Activated CD8-positive, alpha-beta T cell treated with anti-CD3 and anti-CD28 coated beads, Interleukin-2, amount 10 ng/mL, durations not matched to agents 7 days and 5 days (primary cell): Measurements from ENCODE around the gene CTNNA2. TPM values are rescaled to one million over a fixed set of nuclear protein-coding genes. Genes with fewer than 3 reads are reported as not detected.

Source experiments
- ATAC-seq: fragments of 150-1000 bp; cut with Tn5 transposase; one replicate; pipeline ENCODE4 v1.10.0; 2021; ENCODE audit warnings: moderate library complexity
- CTCF ChIA-PET: fragments of 350-600 bp; sonication (Branson Sonifier 250); formaldehyde crosslinking; loops from one replicate; lab custom pipeline; 2021; ENCODE audit warnings: antibody characterized with exemption; lab: Charles Lee
- POLR2A ChIA-PET: fragments of 350-600 bp; sonication (Branson Sonifier 250); formaldehyde crosslinking; loops from one replicate; lab custom pipeline; 2021; ENCODE audit warnings: antibody characterized with exemption; lab: Charles Lee
- DNase-seq: peaks from one replicate; pipeline ENCODE4 v3.0.0-alpha.2; 2020
- H3K27ac Mint-ChIP-seq: one replicate; pipeline ENCODE4 v1.8.0; 2021; ENCODE audit warnings: mild to moderate bottlenecking, mixed read lengths
- H3K27me3 Mint-ChIP-seq: one replicate; pipeline ENCODE4 v1.8.0; 2021; ENCODE audit warnings: low read depth, mixed read lengths
- H3K36me3 Mint-ChIP-seq: one replicate; pipeline ENCODE4 v1.8.0; 2021; ENCODE audit warnings: low read depth, mixed read lengths
- H3K4me1 Mint-ChIP-seq: one replicate; pipeline ENCODE4 v1.8.0; 2021; ENCODE audit warnings: low read depth, mixed read lengths
- H3K4me3 Mint-ChIP-seq: one replicate; pipeline ENCODE4 v1.8.0; 2021; ENCODE audit warnings: mild to moderate bottlenecking, mixed read lengths
- H3K9me3 Mint-ChIP-seq: one replicate; pipeline ENCODE4 v1.8.0; 2022; ENCODE audit warnings: mixed read lengths; ENCODE audit not compliant: insufficient read depth
- total RNA-seq, 2 experiments: library from RNA; stranded (reverse); gene quantifications; one replicate each; pipeline ENCODE4 v1.2.3, GENCODE V29; 2021

CTNNA2 gene
- total RNA-seq, 2 experiments from 2014 or later: not detected

GRCh38 chr2:80105015-80105640, 592.3 kb downstream of the CTNNA2 start:
- Mint-ChIP-seq H3K9me3 (no peaks in the 10 kb centered on the region), H3K4me3 (no peak overlapping the region), H3K27me3 (no peaks in the 10 kb centered on the region), H3K36me3 (no peaks in the 10 kb centered on the region), H3K27ac (no peak overlapping the region), H3K4me1 (no peaks in the 10 kb centered on the region)
- DNase-seq: no peak
- no peak for ATAC-seq
- POLR2A ChIA-PET: no interaction called here
- CTCF ChIA-PET: no interaction called here

- H3K4me3 Mint-ChIP-seq: no peak overlapping the region
- no peak for DNase-seq
- H3K9me3 Mint-ChIP-seq: no peaks in the 10 kb centered on the region
- ChIA-PET CTCF (no interaction called here), POLR2A (no interaction called here)
- no peak for ATAC-seq
- H3K36me3 Mint-ChIP-seq: no peaks in the 10 kb centered on the region
- no peak overlapping the region for H3K27ac Mint-ChIP-seq
- no peaks in the 10 kb centered on the region for H3K4me1 Mint-ChIP-seq
- no peaks in the 10 kb centered on the region for H3K27me3 Mint-ChIP-seq
These were observed 598.3 kb downstream of the CTNNA2 start for GRCh38 chr2:80111185-80111584.

- H3K27me3 Mint-ChIP-seq: no peaks in the 10 kb centered on the region
- no peaks in the 10 kb centered on the region for H3K4me1 Mint-ChIP-seq
- DNase-seq (no peak), ATAC-seq (no peak)
- H3K27ac Mint-ChIP-seq: no peak overlapping the region
- no peaks in the 10 kb centered on the region for H3K9me3 Mint-ChIP-seq
- no peak overlapping the region for H3K4me3 Mint-ChIP-seq
- POLR2A ChIA-PET: no interaction called here
- CTCF ChIA-PET: no interaction called here
- H3K36me3 Mint-ChIP-seq: no peaks in the 10 kb centered on the region
These were observed 599.9 kb downstream of the CTNNA2 start for GRCh38 chr2:80112790-80113189.

- no peaks in the 10 kb centered on the region for H3K4me1 Mint-ChIP-seq
- no peak overlapping the region for H3K27ac Mint-ChIP-seq
- POLR2A ChIA-PET: no interaction called here
- ATAC-seq: no peak
- H3K9me3 Mint-ChIP-seq: no peaks in the 10 kb centered on the region
- no peaks in the 10 kb centered on the region for H3K36me3 Mint-ChIP-seq
- no peaks in the 10 kb centered on the region for H3K27me3 Mint-ChIP-seq
- H3K4me3 Mint-ChIP-seq: no peak overlapping the region
- no peak for DNase-seq
- CTCF ChIA-PET: no interaction called here
These were observed 600.5 kb downstream of the CTNNA2 start for GRCh38 chr2:80113399-80113798.

GRCh38 chr2:80114812-80115211, 602.0 kb downstream of the CTNNA2 start:
- Mint-ChIP-seq H3K36me3 (no peaks in the 10 kb centered on the region), H3K27me3 (no peaks in the 10 kb centered on the region), H3K4me3 (no peak overlapping the region), H3K27ac (no peak overlapping the region), H3K4me1 (no peaks in the 10 kb centered on the region), H3K9me3 (no peaks in the 10 kb centered on the region)
- no peak for ATAC-seq
- POLR2A ChIA-PET: no interaction called here
- CTCF ChIA-PET: no interaction called here
- no peak for DNase-seq

- H3K27ac Mint-ChIP-seq: no peak overlapping the region
- H3K4me3 Mint-ChIP-seq: no peak overlapping the region
- ATAC-seq (no peak), DNase-seq (no peak)
- H3K4me1 Mint-ChIP-seq: no peaks in the 10 kb centered on the region
- H3K9me3 Mint-ChIP-seq: no peaks in the 10 kb centered on the region
- H3K27me3 Mint-ChIP-seq: no peaks in the 10 kb centered on the region
- CTCF ChIA-PET: no interaction called here
- no peaks in the 10 kb centered on the region for H3K36me3 Mint-ChIP-seq
- POLR2A ChIA-PET: no interaction called here
These were observed 604.5 kb downstream of the CTNNA2 start for GRCh38 chr2:80117401-80117800.

GRCh38 chr2:80120866-80121265, 608.0 kb downstream of the CTNNA2 start:
- POLR2A ChIA-PET: no interaction called here
- no peaks in the 10 kb centered on the region for H3K36me3 Mint-ChIP-seq
- CTCF ChIA-PET: no interaction called here
- DNase-seq (no peak), ATAC-seq (no peak)
- H3K4me3 Mint-ChIP-seq: no peak overlapping the region
- no peaks in the 10 kb centered on the region for H3K4me1 Mint-ChIP-seq
- no peaks in the 10 kb centered on the region for H3K27me3 Mint-ChIP-seq
- no peak overlapping the region for H3K27ac Mint-ChIP-seq
- no peaks in the 10 kb centered on the region for H3K9me3 Mint-ChIP-seq

GRCh38 chr2:80122675-80123074, 609.8 kb downstream of the CTNNA2 start:
- ChIA-PET CTCF (no interaction called here), POLR2A (no interaction called here)
- DNase-seq (no peak), ATAC-seq (no peak)
- Mint-ChIP-seq H3K36me3 (no peaks in the 10 kb centered on the region), H3K4me1 (no peaks in the 10 kb centered on the region), H3K27ac (no peak overlapping the region), H3K9me3 (no peaks in the 10 kb centered on the region), H3K4me3 (no peak overlapping the region), H3K27me3 (no peaks in the 10 kb centered on the region)

- Mint-ChIP-seq H3K27ac (no peak overlapping the region), H3K4me1 (no peaks in the 10 kb centered on the region), H3K9me3 (no peaks in the 10 kb centered on the region), H3K27me3 (no peaks in the 10 kb centered on the region), H3K4me3 (no peak overlapping the region), H3K36me3 (no peaks in the 10 kb centered on the region)
- no peak for DNase-seq
- ChIA-PET CTCF (no interaction called here), POLR2A (no interaction called here)
- ATAC-seq: no peak
These were observed 613.8 kb downstream of the CTNNA2 start for GRCh38 chr2:80126596-80127189.

GRCh38 chr2:80128080-80128479, 615.2 kb downstream of the CTNNA2 start:
- H3K36me3 Mint-ChIP-seq: no peaks in the 10 kb centered on the region

GRCh38 chr2:80132281-80132680, 619.4 kb downstream of the CTNNA2 start:
- POLR2A ChIA-PET: no interaction called here
- Mint-ChIP-seq H3K4me3 (no peak overlapping the region), H3K9me3 (no peaks in the 10 kb centered on the region), H3K27ac (no peak overlapping the region), H3K4me1 (no peaks in the 10 kb centered on the region), H3K36me3 (no peaks in the 10 kb centered on the region), H3K27me3 (no peaks in the 10 kb centered on the region)
- DNase-seq (no peak), ATAC-seq (no peak)
- CTCF ChIA-PET: no interaction called here

More at GRCh38 chr2:80128080-80128479, 615.2 kb downstream of the CTNNA2 start:
- no peak overlapping the region for H3K27ac Mint-ChIP-seq
- H3K4me1 Mint-ChIP-seq: no peaks in the 10 kb centered on the region
- CTCF ChIA-PET: no interaction called here
- ATAC-seq (no peak), DNase-seq (no peak)
- no peaks in the 10 kb centered on the region for H3K9me3 Mint-ChIP-seq
- POLR2A ChIA-PET: no interaction called here
- no peak overlapping the region for H3K4me3 Mint-ChIP-seq
- H3K27me3 Mint-ChIP-seq: no peaks in the 10 kb centered on the region

- H3K9me3 Mint-ChIP-seq: no peaks in the 10 kb centered on the region
- ChIA-PET POLR2A (no interaction called here), CTCF (no interaction called here)
- H3K27ac Mint-ChIP-seq: no peak overlapping the region
- no peaks in the 10 kb centered on the region for H3K36me3 Mint-ChIP-seq
- ATAC-seq (no peak), DNase-seq (no peak)
- no peak overlapping the region for H3K4me3 Mint-ChIP-seq
- no peaks in the 10 kb centered on the region for H3K4me1 Mint-ChIP-seq
- H3K27me3 Mint-ChIP-seq: no peaks in the 10 kb centered on the region
These were observed 622.1 kb downstream of the CTNNA2 start for GRCh38 chr2:80135001-80135400.

GRCh38 chr2:80136338-80136737, 623.5 kb downstream of the CTNNA2 start:
- Mint-ChIP-seq H3K9me3 (no peaks in the 10 kb centered on the region), H3K27me3 (no peaks in the 10 kb centered on the region), H3K4me1 (no peaks in the 10 kb centered on the region), H3K27ac (no peak overlapping the region), H3K36me3 (no peaks in the 10 kb centered on the region), H3K4me3 (no peak overlapping the region)
- POLR2A ChIA-PET: no interaction called here
- DNase-seq: no peak
- CTCF ChIA-PET: no interaction called here
- no peak for ATAC-seq
